B cell (primary cell): ENCODE results near the gene HEG1. TPM values are rescaled to one million over a fixed set of nuclear protein-coding genes. Genes with fewer than 3 reads are reported as not detected.

Experiments
- ATAC-seq: fragments of 200-7000 bp; cut with Tn5 transposase; one replicate; pipeline ENCODE4 v1.10.0; 2021; ENCODE audit warnings: low read depth, mild to moderate bottlenecking, moderate number of reproducible peaks, moderate library complexity
- CTCF ChIA-PET: fragments of 350-600 bp; sonication (Branson Sonifier 250); formaldehyde crosslinking; loops from one replicate; lab custom pipeline; 2021; ENCODE audit warnings: antibody characterized with exemption, inconsistent platforms; lab: Charles Lee
- POLR2A ChIA-PET: fragments of 350-600 bp; sonication (Branson Sonifier 250); formaldehyde crosslinking; loops from one replicate; lab custom pipeline; 2021; ENCODE audit warnings: antibody characterized with exemption; lab: Charles Lee
- DNase-seq: peaks from one replicate; pipeline ENCODE4 v3.0.0; 2013
- H2AFZ ChIP-seq: 2 replicates; pipeline ENCODE4 v1.6.1; 2012; ENCODE audit warnings: mild to moderate bottlenecking, low read depth, low read length; ENCODE audit not compliant: insufficient read depth, poor library complexity, severe bottlenecking
- H3K27ac ChIP-seq, 2 donors: 1 replicate in 1 of 2; 2 replicates in 1 of 2; pipeline ENCODE4 v1.5.1; 2012 to 2013; ENCODE audit warnings: low read length in 2 of 2, mild to moderate bottlenecking in 2 of 2, moderate library complexity in 1 of 2
- H3K27me3 ChIP-seq, 4 experiments: fragments of 200-600 bp in 1 of 4; sonication (generic) in 1 of 4; replicated peaks in 1 of 4; 1 replicate in 2 of 4; 2 replicates in 2 of 4; pipeline versions ENCODE4 v1.6.1 to v1.7.0; 2013 to 2016; ENCODE audit warnings: low read length in 3 of 4, mild to moderate bottlenecking in 2 of 4, mixed read lengths in 1 of 4, moderate library complexity in 1 of 4; ENCODE audit not compliant: insufficient read depth in 4 of 4, control insufficient read depth in 3 of 4; ENCODE audit errors: control extremely low read depth in 1 of 4
- H3K36me3 ChIP-seq, 2 experiments: replicated peaks in 1 of 2; 1 replicate in 1 of 2; 2 replicates in 1 of 2; pipeline versions ENCODE4 v1.6.1 to v1.7.1; 2013; ENCODE audit warnings: low read length in 1 of 2; ENCODE audit not compliant: insufficient read depth in 2 of 2, control insufficient read depth in 1 of 2; ENCODE audit errors: control extremely low read depth in 1 of 2, extremely low read depth in 1 of 2
- H3K4me1 ChIP-seq, 2 donors: fragments of 200-600 bp in 1 of 2; sonication (generic) in 1 of 2; 1 replicate in 1 of 2; 2 replicates in 1 of 2; pipeline versions ENCODE4 v1.5.1 to v1.6.1; 2013 to 2017; ENCODE audit warnings: low read length in 2 of 2; ENCODE audit not compliant: control insufficient read depth in 2 of 2, insufficient read depth in 2 of 2
- H3K4me2 ChIP-seq: replicated peaks from 2 replicates; pipeline ENCODE3; 2012; ENCODE audit warnings: mild to moderate bottlenecking, low read depth, low read length; ENCODE audit not compliant: poor library complexity, severe bottlenecking
- H3K4me3 ChIP-seq, 5 experiments: fragments of 200-600 bp in 1 of 5; sonication (generic) in 1 of 5; 1 replicate in 3 of 5; 2 replicates in 2 of 5; pipeline versions ENCODE4 v1.5.1 to v1.7.0; 2011 to 2016; ENCODE audit warnings: low read length in 4 of 5, mild to moderate bottlenecking in 4 of 5, low read depth in 2 of 5, control low read depth in 1 of 5, moderate library complexity in 1 of 5; ENCODE audit not compliant: insufficient read depth in 1 of 5; ENCODE audit errors: control extremely low read depth in 1 of 5, extremely low read depth in 1 of 5
- H3K79me2 ChIP-seq: fragments of 200-600 bp; sonication (generic); one replicate; pipeline ENCODE4 v1.6.0; 2016; ENCODE audit warnings: low read length; ENCODE audit not compliant: control insufficient read depth, insufficient read depth
- H3K9ac ChIP-seq: fragments of 200-600 bp; sonication (generic); 2 replicates; pipeline ENCODE4 v1.6.1; 2017; ENCODE audit warnings: mild to moderate bottlenecking, low read length, moderate library complexity
- H3K9me3 ChIP-seq, 3 donors: one replicate each; pipeline versions ENCODE4 v1.6.1 to v1.7.1; 2013; ENCODE audit warnings: low read length in 2 of 3; ENCODE audit not compliant: control insufficient read depth in 2 of 3, insufficient read depth in 1 of 3; ENCODE audit errors: control extremely low read depth in 1 of 3
- H4K20me1 ChIP-seq: 2 replicates; pipeline ENCODE4 v1.6.0; 2012; ENCODE audit warnings: mild to moderate bottlenecking, low read length; ENCODE audit not compliant: insufficient read depth, control insufficient read depth, poor library complexity, severe bottlenecking
- H3K27ac Mint-ChIP-seq: one replicate; pipeline ENCODE4 v1.8.0; 2021; ENCODE audit warnings: mixed read lengths
- H3K27me3 Mint-ChIP-seq: one replicate; pipeline ENCODE4 v1.8.0; 2021; ENCODE audit warnings: mixed read lengths
- H3K4me1 Mint-ChIP-seq: one replicate; pipeline ENCODE4 v1.8.0; 2021; ENCODE audit warnings: mixed read lengths
- H3K4me3 Mint-ChIP-seq: one replicate; pipeline ENCODE4 v1.8.0; 2021; ENCODE audit warnings: mixed read lengths
- H3K9me3 Mint-ChIP-seq: one replicate; pipeline ENCODE4 v1.8.0; 2022; ENCODE audit warnings: mixed read lengths; ENCODE audit not compliant: insufficient read depth
- EZH2 ChIP-seq: IDR thresholded peaks from 2 replicates; pipeline ENCODE4 v1.6.1; 2012; ENCODE audit warnings: borderline replicate concordance, low read depth, mild to moderate bottlenecking, moderate library complexity, low read length; ENCODE audit not compliant: insufficient read depth, poor library complexity, severe bottlenecking
- WGBS: methylation state at CpG from one replicate; pipeline ENCODE4 v1.1.5; 2013; ENCODE audit warnings: missing lambda C conversion rate; ENCODE audit not compliant: insufficient coverage; 5-methylcytosine and 5-hydroxymethylcytosine counted together
- intact Hi-C: fragments of 100-400 bp; cut with micrococcal nuclease; formaldehyde crosslinking; loops from one replicate; pipeline ENCODE4 v1.10.0; 2022
- polyA plus RNA-seq: library from polyadenylated mRNA; depleted of rRNA; stranded (reverse); fragments of >200 nt; gene quantifications from 2 replicates; pipeline ENCODE4 v1.2.3, GENCODE V29; 2012
- total RNA-seq, 2 donors: library from RNA; stranded (reverse); fragments of 120-200 nt in 1 of 2; gene quantifications; 1 replicate in 1 of 2; 2 replicates in 1 of 2; pipeline versions ENCODE4 v1.2.3 to v1.2.4, GENCODE V29; 2013 to 2022
- TF ChIP-seq, protein P1 (sequence below): fragments of 200-600 bp; IDR thresholded peaks from one replicate; pipeline ENCODE4 v1.8.0; 2022; ENCODE audit warnings: antibody characterized with exemption, mild to moderate bottlenecking

The HEG1 gene
- total and polyA plus RNA-seq, 2 donors (not counting 1 experiment from before 2014, with no cell fraction given), result 5.1 to 9.2 TPM

- TF ChIP-seq, protein P1, sequence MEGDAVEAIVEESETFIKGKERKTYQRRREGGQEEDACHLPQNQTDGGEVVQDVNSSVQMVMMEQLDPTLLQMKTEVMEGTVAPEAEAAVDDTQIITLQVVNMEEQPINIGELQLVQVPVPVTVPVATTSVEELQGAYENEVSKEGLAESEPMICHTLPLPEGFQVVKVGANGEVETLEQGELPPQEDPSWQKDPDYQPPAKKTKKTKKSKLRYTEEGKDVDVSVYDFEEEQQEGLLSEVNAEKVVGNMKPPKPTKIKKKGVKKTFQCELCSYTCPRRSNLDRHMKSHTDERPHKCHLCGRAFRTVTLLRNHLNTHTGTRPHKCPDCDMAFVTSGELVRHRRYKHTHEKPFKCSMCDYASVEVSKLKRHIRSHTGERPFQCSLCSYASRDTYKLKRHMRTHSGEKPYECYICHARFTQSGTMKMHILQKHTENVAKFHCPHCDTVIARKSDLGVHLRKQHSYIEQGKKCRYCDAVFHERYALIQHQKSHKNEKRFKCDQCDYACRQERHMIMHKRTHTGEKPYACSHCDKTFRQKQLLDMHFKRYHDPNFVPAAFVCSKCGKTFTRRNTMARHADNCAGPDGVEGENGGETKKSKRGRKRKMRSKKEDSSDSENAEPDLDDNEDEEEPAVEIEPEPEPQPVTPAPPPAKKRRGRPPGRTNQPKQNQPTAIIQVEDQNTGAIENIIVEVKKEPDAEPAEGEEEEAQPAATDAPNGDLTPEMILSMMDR, result no peak
- no peak for TF ChIP-seq EZH2
- Histone ChIP-seq H3K36me3 (no peaks in the 10 kb centered on the region), H3K4me1 (no peaks in the 10 kb centered on the region), H3K4me2 (no peak overlapping the region), H4K20me1 (no peaks in the 10 kb centered on the region), H3K4me3 (no peak overlapping the region), H3K79me2 (no peaks in the 10 kb centered on the region), H3K27ac (no peak overlapping the region), H3K9me3 (no peaks in the 10 kb centered on the region), H3K27me3 (peaks cover 0 to 3% (median 0%) of the 10 kb centered on the region in 4 experiments), H3K9ac (no peak overlapping the region), H2AFZ (no peak overlapping the region)
- ATAC-seq (no peak), DNase-seq (no peak)
- Mint-ChIP-seq H3K9me3 (no peaks in the 10 kb centered on the region), H3K4me3 (no peak overlapping the region), H3K27me3 (peaks cover 8% of the 10 kb centered on the region), H3K27ac (no peak overlapping the region), H3K4me1 (no peaks in the 10 kb centered on the region)
- ChIA-PET CTCF (no interaction called here), POLR2A (no interaction called here)
- WGBS, result 80% methylated on average over 2 of the region's 5 CpGs
- intact Hi-C loops, result no loop called here
These were observed 103.4 kb downstream of the HEG1 start for GRCh38 chr3:124952282-124952855.

GRCh38 chr3:124951511-124952281 lies 104.1 kb downstream of the HEG1 start:
- DNase-seq (no peak), ATAC-seq (no peak)
- no peak overlapping the region for H3K4me3 Mint-ChIP-seq
- Histone ChIP-seq H4K20me1 (no peaks in the 10 kb centered on the region), H3K9ac (no peak overlapping the region), H3K9me3 (no peaks in the 10 kb centered on the region), H2AFZ (no peak overlapping the region), H3K27ac (no peak overlapping the region), H3K79me2 (no peaks in the 10 kb centered on the region), H3K27me3 (peaks cover 0 to 3% (median 0%) of the 10 kb centered on the region in 4 experiments), H3K4me3 (no peak overlapping the region), H3K4me2 (no peak overlapping the region), H3K4me1 (no peaks in the 10 kb centered on the region), H3K36me3 (no peaks in the 10 kb centered on the region)
- no peaks in the 10 kb centered on the region for H3K4me1 Mint-ChIP-seq
- TF ChIP-seq, protein P1, result no peak
- no peak for TF ChIP-seq EZH2
- intact Hi-C loops, result no loop called here
- ChIA-PET POLR2A (no interaction called here), CTCF (no interaction called here)
- peaks cover 4% of the 10 kb centered on the region for H3K27me3 Mint-ChIP-seq
- WGBS, result 92% methylated on average over 6 of the region's 8 CpGs
- no peaks in the 10 kb centered on the region for H3K9me3 Mint-ChIP-seq
- no peak overlapping the region for H3K27ac Mint-ChIP-seq
